ENCODE results near the gene C1QTNF4. TPM values are rescaled to one million over a fixed set of nuclear protein-coding genes. Genes with fewer than 3 reads are reported as not detected.

Gene C1QTNF4
- total and polyA plus RNA-seq, 10 of the 15 experiments (the other 5 are each of a cell fraction or from before 2014, with no cell fraction given): 0.06 TPM; not detected in 9

DNA sequence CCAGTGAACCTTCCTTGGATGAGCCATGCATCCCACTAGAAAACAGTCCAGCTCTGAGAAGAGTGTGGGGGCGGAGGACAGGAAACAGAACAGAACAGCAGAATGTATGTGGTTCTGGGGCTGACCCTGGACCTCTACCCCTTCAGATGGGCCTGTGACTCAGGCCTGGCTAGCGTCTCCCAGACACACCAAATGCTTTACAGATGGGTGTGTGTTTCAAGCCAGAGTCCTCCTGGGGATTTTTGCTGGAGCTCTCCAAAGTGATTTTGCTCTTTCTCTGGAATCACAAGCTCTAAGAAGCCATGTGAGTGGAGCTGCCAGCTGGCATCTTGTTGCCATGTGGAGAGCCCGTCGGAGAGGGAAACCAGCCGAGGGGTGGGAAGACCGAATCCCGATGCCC is 13.2 kb upstream of the C1QTNF4 start:
- Histone ChIP-seq H3K79me2 (ENCODE audit: control insufficient read depth, insufficient read depth, low read length) (no peaks in the 10 kb centered on the region), H3K9me3 (replicated peaks; ENCODE audit: control insufficient read depth, insufficient read depth, low read length) (no peaks in the 10 kb centered on the region), H3K4me2 (ENCODE audit: control insufficient read depth, insufficient read depth) (no peak overlapping the region), H3K27ac (ENCODE audit: control insufficient read depth, insufficient read depth) (no peak overlapping the region), H3K27me3 (replicated peaks in 1 of 2; ENCODE audit: control insufficient read depth in 2 of 2, insufficient read depth in 2 of 2, low read length in 1 of 2) (no peaks in the 10 kb centered on the region; a peak in 1 of 4 replicates), H3K4me3 (no peak overlapping the region), H3K9ac (ENCODE audit: control insufficient read depth, insufficient read depth, low read length) (no peak overlapping the region), H3K4me1 (ENCODE audit: control insufficient read depth, insufficient read depth, low read length) (peaks cover 8% of the 10 kb centered on the region), H4K20me1 (ENCODE audit: control insufficient read depth, insufficient read depth) (no peaks in the 10 kb centered on the region), H3K36me3 (ENCODE audit: control insufficient read depth in 2 of 2, insufficient read depth in 2 of 2, low read length in 1 of 2) (no peaks in the 10 kb centered on the region), H2AFZ (ENCODE audit: control insufficient read depth, low read depth, low read length) (no peak overlapping the region)
- ATAC-seq: no peak
- FAIRE-seq: no peak
- SMC1A ChIA-PET (ENCODE audit: uncharacterized antibody, unreplicated experiment): no interaction called here
- TF ChIP-seq YY1 (IDR thresholded peaks at IDR 0.05; ENCODE audit: low read depth, low read length) (no peak), POLR2AphosphoS2 (IDR thresholded peaks at IDR 0.05; ENCODE audit: low read depth, low read length) (no peak), YBX1 (IDR thresholded peaks at IDR 0.05) (no peak)
- TF ChIP-seq, protein P1, sequence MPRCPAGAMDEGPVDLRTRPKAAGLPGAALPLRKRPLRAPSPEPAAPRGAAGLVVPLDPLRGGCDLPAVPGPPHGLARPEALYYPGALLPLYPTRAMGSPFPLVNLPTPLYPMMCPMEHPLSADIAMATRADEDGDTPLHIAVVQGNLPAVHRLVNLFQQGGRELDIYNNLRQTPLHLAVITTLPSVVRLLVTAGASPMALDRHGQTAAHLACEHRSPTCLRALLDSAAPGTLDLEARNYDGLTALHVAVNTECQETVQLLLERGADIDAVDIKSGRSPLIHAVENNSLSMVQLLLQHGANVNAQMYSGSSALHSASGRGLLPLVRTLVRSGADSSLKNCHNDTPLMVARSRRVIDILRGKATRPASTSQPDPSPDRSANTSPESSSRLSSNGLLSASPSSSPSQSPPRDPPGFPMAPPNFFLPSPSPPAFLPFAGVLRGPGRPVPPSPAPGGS (IDR thresholded peaks at IDR 0.05; ENCODE audit: borderline replicate concordance, insufficient read depth, low read depth, low read length, poor library complexity, severe bottlenecking): no peak
- RAD21 ChIA-PET (ENCODE audit: unreplicated experiment): interaction anchor here (1.0 to 1.1 kb wide), 3 partner anchors 10 to 109 kb away, joined by 3 read pairs; no protein-coding TSS in a partner anchor
- intact Hi-C loops (cut with micrococcal nuclease; ENCODE audit: unreplicated experiment) (no loop called here), in situ Hi-C loops (cut with MboI) (no loop called here)
- CTCF ChIA-PET: interaction anchor here (1.0 to 2.7 kb wide), 3 partner anchors 9 to 55 kb away, joined by 3 to 13 read pairs (median 3); partner anchors contain the start of gene CELF1
- DNase-seq (ENCODE audit: low read depth, low spot score): no peak
- POLR2A ChIA-PET: no interaction called here
- 78% methylated on average over 7 of the region's 7 CpGs for WGBS (ENCODE audit: insufficient coverage, insufficient replicate concordance, low lambda C conversion rate, missing lambda C conversion rate)
- BruUV-seq (replicated peaks): no TSS peak

DNA sequence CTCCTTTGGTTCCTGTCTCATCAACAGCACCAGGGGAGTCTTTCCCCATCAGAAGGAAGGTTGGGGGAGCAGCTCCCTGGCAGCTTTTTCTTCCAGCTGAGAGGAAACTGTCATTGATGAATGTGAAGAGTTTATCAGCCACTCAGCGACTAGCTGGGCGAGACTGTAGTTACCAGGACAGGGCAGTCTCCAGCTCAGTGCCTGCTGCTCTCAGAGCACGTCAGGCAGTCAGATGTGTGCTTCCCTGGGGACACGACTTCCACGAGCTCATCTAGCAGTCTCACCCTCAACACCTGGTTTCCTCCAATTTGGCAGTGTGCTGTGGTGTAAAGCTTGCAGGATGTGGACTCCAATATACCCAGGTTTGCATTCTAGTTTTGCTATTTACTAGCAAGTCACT is 12.5 kb upstream of the C1QTNF4 start:
- Histone ChIP-seq H3K4me2 (ENCODE audit: control insufficient read depth, insufficient read depth) (no peak overlapping the region), H3K36me3 (ENCODE audit: control insufficient read depth in 2 of 2, insufficient read depth in 2 of 2, low read length in 1 of 2) (no peaks in the 10 kb centered on the region), H3K9ac (ENCODE audit: control insufficient read depth, insufficient read depth, low read length) (no peak overlapping the region), H3K4me1 (ENCODE audit: control insufficient read depth, insufficient read depth, low read length) (peaks cover 6% of the 10 kb centered on the region), H3K79me2 (ENCODE audit: control insufficient read depth, insufficient read depth, low read length) (no peaks in the 10 kb centered on the region), H3K27me3 (replicated peaks in 1 of 2; ENCODE audit: control insufficient read depth in 2 of 2, insufficient read depth in 2 of 2, low read length in 1 of 2) (no peaks in the 10 kb centered on the region; a peak in 1 of 4 replicates), H2AFZ (ENCODE audit: control insufficient read depth, low read depth, low read length) (no peak overlapping the region), H3K9me3 (replicated peaks; ENCODE audit: control insufficient read depth, insufficient read depth, low read length) (no peaks in the 10 kb centered on the region), H3K27ac (ENCODE audit: control insufficient read depth, insufficient read depth) (no peak overlapping the region), H4K20me1 (ENCODE audit: control insufficient read depth, insufficient read depth) (no peaks in the 10 kb centered on the region), H3K4me3 (no peak overlapping the region)
- ChIA-PET SMC1A (ENCODE audit: uncharacterized antibody, unreplicated experiment) (interaction anchor here (0.7 kb wide), 1 partner anchor 1784 kb away, joined by 3 read pairs; no protein-coding TSS in a partner anchor), RAD21 (ENCODE audit: unreplicated experiment) (interaction anchor here (0.7 to 1.1 kb wide), 3 partner anchors 10 to 109 kb away, joined by 3 read pairs; no protein-coding TSS in a partner anchor), POLR2A (interaction anchor here (0.6 kb wide), 1 partner anchor 29 kb away, joined by 3 read pairs; no protein-coding TSS in a partner anchor), CTCF (interaction anchor here (0.6 to 2.7 kb wide), 4 partner anchors 10 to 55 kb away, joined by 3 to 13 read pairs (median 3); partner anchors contain the start of gene CELF1)
- in situ Hi-C loops (cut with MboI): no loop called here
- intact Hi-C loops (cut with micrococcal nuclease; ENCODE audit: unreplicated experiment): no loop called here
- no peak for TF ChIP-seq ELK1 (IDR thresholded peaks at IDR 0.05; ENCODE audit: low read depth, low read length)
- TF ChIP-seq, protein P2, sequence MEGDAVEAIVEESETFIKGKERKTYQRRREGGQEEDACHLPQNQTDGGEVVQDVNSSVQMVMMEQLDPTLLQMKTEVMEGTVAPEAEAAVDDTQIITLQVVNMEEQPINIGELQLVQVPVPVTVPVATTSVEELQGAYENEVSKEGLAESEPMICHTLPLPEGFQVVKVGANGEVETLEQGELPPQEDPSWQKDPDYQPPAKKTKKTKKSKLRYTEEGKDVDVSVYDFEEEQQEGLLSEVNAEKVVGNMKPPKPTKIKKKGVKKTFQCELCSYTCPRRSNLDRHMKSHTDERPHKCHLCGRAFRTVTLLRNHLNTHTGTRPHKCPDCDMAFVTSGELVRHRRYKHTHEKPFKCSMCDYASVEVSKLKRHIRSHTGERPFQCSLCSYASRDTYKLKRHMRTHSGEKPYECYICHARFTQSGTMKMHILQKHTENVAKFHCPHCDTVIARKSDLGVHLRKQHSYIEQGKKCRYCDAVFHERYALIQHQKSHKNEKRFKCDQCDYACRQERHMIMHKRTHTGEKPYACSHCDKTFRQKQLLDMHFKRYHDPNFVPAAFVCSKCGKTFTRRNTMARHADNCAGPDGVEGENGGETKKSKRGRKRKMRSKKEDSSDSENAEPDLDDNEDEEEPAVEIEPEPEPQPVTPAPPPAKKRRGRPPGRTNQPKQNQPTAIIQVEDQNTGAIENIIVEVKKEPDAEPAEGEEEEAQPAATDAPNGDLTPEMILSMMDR (IDR thresholded peaks at IDR 0.05 in 2 of 3, conservative IDR thresholded peaks at IDR 0.05 in 1 of 3; ENCODE audit: control insufficient read depth in 2 of 3, extremely low read depth in 1 of 3, insufficient read depth in 1 of 3, low read depth in 3 of 3, low read length in 3 of 3): no peak
- TF ChIP-seq RB1 (IDR thresholded peaks at IDR 0.05; ENCODE audit: borderline replicate concordance): no peak
- no peak for TF ChIP-seq PAX8 (IDR thresholded peaks at IDR 0.05)
- no peak for TF ChIP-seq JUNB (IDR thresholded peaks at IDR 0.05)
- no peak for TF ChIP-seq NR2C2 (IDR thresholded peaks at IDR 0.05; ENCODE audit: borderline replicate concordance, control insufficient read depth, insufficient read length, low read depth)
- no peak for TF ChIP-seq POLR2AphosphoS2 (IDR thresholded peaks at IDR 0.05; ENCODE audit: low read depth, low read length)
- TF ChIP-seq CEBPB (IDR thresholded peaks at IDR 0.05; ENCODE audit: borderline replicate concordance in 1 of 2, low read depth in 2 of 2, low read length in 2 of 2): no peak
- TF ChIP-seq TCF12 (IDR thresholded peaks at IDR 0.05; ENCODE audit: low read depth, low read length): no peak
- no peak for FAIRE-seq
- BruUV-seq (replicated peaks): no TSS peak
- no peak for DNase-seq (ENCODE audit: low read depth, low spot score)
- 8% methylated on average over 5 of the region's 5 CpGs for WGBS (ENCODE audit: insufficient coverage, insufficient replicate concordance, low lambda C conversion rate, missing lambda C conversion rate)
- peak; percentile 47 for ATAC-seq
